Activated CD4-positive, alpha-beta memory T cell treated with anti-CD3 and anti-CD28 coated beads for 36 hours (primary cell): ENCODE data around the gene ADRM1. TPM values are rescaled to one million over a fixed set of nuclear protein-coding genes. Genes with fewer than 3 reads are reported as not detected.

ENCODE experiments used
- CTCF ChIA-PET: fragments of 350-600 bp; sonication (Branson Sonifier 250); formaldehyde crosslinking; loops from one replicate; lab custom pipeline; 2021; ENCODE audit warnings: antibody characterized with exemption, inconsistent platforms; lab: Charles Lee
- POLR2A ChIA-PET: fragments of 350-600 bp; sonication (Branson Sonifier 250); formaldehyde crosslinking; loops from one replicate; lab custom pipeline; 2021; ENCODE audit warnings: antibody characterized with exemption; lab: Charles Lee
- DNase-seq: peaks from one replicate; pipeline ENCODE4 v3.0.0-alpha.2; 2020
- H3K27ac Mint-ChIP-seq: one replicate; pipeline ENCODE4 v1.8.0; 2021; ENCODE audit warnings: mixed read lengths
- H3K27me3 Mint-ChIP-seq: one replicate; pipeline ENCODE4 v1.8.0; 2021; ENCODE audit warnings: mixed read lengths
- H3K36me3 Mint-ChIP-seq: one replicate; pipeline ENCODE4 v1.8.0; 2021; ENCODE audit warnings: mixed read lengths
- H3K4me1 Mint-ChIP-seq: one replicate; pipeline ENCODE4 v1.8.0; 2021; ENCODE audit warnings: low read depth, mixed read lengths
- H3K4me3 Mint-ChIP-seq: one replicate; pipeline ENCODE4 v1.8.0; 2021; ENCODE audit warnings: mild to moderate bottlenecking, mixed read lengths
- H3K9me3 Mint-ChIP-seq: one replicate; pipeline ENCODE4 v1.8.0; 2021; ENCODE audit warnings: mixed read lengths
- intact Hi-C: fragments of 100-400 bp; cut with micrococcal nuclease; formaldehyde crosslinking; loops from one replicate; pipeline ENCODE4 v1.15.1; 2023
- total RNA-seq, 2 experiments: library from RNA; stranded (reverse); gene quantifications; one replicate each; pipeline ENCODE4 v1.2.3, GENCODE V29; 2021

The ADRM1 gene
- total RNA-seq, 2 experiments from 2014 or later: 98.6 to 101 TPM

DNA sequence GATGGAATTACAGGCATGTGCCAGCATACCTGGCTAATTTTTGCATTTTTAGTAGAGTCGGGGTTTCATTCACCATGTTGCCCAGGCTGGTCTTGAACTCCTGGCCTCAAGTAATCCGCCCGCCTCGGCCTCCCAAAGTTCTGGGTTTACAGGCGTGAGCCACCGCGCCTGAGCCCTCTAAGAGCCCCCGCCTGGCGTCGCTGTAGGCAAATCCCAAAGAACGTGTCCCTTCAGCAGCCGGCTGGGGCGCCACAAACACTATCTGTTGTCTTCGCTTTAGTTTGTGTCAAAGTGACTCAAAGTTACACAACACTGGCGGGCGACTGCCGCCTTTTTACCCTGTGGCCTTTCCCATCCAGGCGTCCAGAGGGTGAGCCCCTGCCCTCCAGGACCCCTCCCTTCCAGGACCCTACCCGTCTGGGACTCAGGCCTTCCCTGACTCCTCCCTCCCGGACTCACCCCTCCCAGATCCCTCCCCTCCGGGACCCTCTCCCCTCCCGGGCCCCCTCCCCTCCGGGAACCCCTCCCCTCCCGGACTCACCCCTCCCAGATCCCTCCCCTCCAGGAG, 940 bp upstream of the ADRM1 start:
- CTCF ChIA-PET: interaction anchor here (0.6 to 3.2 kb wide), 8 partner anchors 11 to 315 kb away, joined by 3 to 22 read pairs (median 4); partner anchors contain the start of genes OSBPL2 and RPS21
- Mint-ChIP-seq H3K9me3 (no peaks in the 10 kb centered on the region), H3K27ac (peak overlapping the region; percentile 97), H3K4me3 (peak overlapping the region; percentile 87), H3K36me3 (peaks cover 21% of the 10 kb centered on the region), H3K27me3 (no peaks in the 10 kb centered on the region), H3K4me1 (peaks cover 29% of the 10 kb centered on the region)
- DNase-seq: peak; percentile 95
- intact Hi-C loops: loop anchor here (1.0 to 5.0 kb wide), 10 partner anchors 64 to 495 kb away; partner anchors contain the start of genes CABLES2, LSM14B, MRGBP and OSBPL2
- POLR2A ChIA-PET: interaction anchor here (2.3 kb wide), 1 partner anchor 85 kb away, joined by 12 read pairs; the partner anchor contains the start of gene RPS21

DNA sequence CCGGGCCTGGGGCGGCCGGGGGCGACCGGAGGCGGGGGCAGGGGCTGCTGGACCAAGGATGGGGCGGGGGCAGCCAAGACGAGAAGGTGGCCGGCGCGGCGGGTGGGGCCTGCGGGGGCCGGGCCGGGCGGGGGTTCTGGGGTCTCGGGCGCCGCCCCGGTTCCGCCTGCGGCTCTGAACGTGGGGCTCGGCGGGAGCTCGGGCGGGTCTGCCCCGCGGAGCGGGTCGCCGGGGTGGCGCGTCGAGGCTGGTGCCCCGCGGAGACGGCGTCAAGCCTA, 204 bp downstream of the ADRM1 start:
- peaks cover 21% of the 10 kb centered on the region for H3K36me3 Mint-ChIP-seq
- H3K9me3 Mint-ChIP-seq: no peaks in the 10 kb centered on the region
- no peak for DNase-seq
- peaks cover 29% of the 10 kb centered on the region for H3K4me1 Mint-ChIP-seq
- intact Hi-C loops: loop anchor here (2.0 to 5.0 kb wide), 4 partner anchors 200 to 494 kb away; partner anchors contain the start of genes MRGBP and TAF4
- ChIA-PET POLR2A (interaction anchor here (2.3 kb wide), 1 partner anchor 84 kb away, joined by 12 read pairs; the partner anchor contains the start of gene RPS21), CTCF (interaction anchor here (1.1 to 3.2 kb wide), 2 partner anchors 65 to 314 kb away, joined by 4 to 10 read pairs; partner anchors contain the start of gene OSBPL2)
- H3K27ac Mint-ChIP-seq: peak overlapping the region; percentile 97
- H3K4me3 Mint-ChIP-seq: peak overlapping the region; percentile 91
- H3K27me3 Mint-ChIP-seq: no peaks in the 10 kb centered on the region

GRCh38 chr20:62303340-62304226, 786 bp downstream of the ADRM1 start:
- CTCF ChIA-PET: no interaction called here
- Mint-ChIP-seq H3K27me3 (no peaks in the 10 kb centered on the region), H3K36me3 (peaks cover 21% of the 10 kb centered on the region), H3K4me3 (peak overlapping the region; percentile 91), H3K9me3 (no peaks in the 10 kb centered on the region), H3K4me1 (peaks cover 29% of the 10 kb centered on the region), H3K27ac (peak overlapping the region; percentile 70)
- DNase-seq: peak; percentile 37
- POLR2A ChIA-PET: interaction anchor here (2.3 kb wide), 1 partner anchor 83 kb away, joined by 12 read pairs; the partner anchor contains the start of gene RPS21
- intact Hi-C loops: loop anchor here (2.0 to 5.0 kb wide), 4 partner anchors 199 to 493 kb away; partner anchors contain the start of genes MRGBP and TAF4

DNA sequence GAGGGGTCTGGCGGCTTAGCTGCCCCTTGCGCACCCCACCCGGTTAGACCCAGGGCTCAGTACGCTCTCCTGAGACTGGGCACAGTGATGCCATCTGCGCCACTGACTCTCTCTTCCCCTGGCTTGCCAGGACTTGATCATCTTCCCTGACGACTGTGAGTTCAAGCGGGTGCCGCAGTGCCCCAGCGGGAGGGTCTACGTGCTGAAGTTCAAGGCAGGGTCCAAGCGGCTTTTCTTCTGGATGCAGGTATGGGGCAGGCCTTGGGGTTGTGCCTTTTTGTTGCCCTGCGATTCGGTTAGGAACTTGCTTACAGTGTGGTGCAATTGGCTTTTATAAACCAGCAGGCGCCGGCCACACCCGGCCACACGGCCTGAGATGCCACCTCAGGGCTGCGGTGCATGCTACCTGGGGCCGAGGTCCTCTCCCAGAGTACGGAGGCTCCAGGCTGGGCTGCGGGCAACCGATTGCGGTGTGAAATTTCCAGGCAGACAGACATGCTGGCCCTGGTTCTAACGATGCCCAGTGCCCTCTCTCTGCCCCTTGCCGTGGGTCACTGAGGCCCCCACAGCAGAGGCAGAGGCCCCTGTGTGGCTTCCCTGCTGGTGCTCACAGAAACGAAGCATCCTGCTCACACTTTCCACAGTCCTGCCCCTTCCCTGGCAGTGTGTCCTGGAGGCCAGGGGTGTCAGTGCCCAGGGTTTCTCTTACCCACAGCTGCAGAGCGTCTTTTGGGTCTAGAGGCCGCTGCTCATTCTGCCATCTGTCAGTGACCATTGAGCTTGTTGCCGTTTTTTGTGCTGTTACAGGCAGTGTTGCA, 1.7 kb downstream of the ADRM1 start:
- H3K9me3 Mint-ChIP-seq: no peaks in the 10 kb centered on the region
- peak overlapping the region; percentile 91 for H3K4me3 Mint-ChIP-seq
- intact Hi-C loops: loop anchor here (5.0 kb wide), 2 partner anchors 237 to 313 kb away; partner anchors contain the start of gene TAF4
- POLR2A ChIA-PET: no interaction called here
- DNase-seq: no peak
- CTCF ChIA-PET: no interaction called here
- peaks cover 29% of the 10 kb centered on the region for H3K4me1 Mint-ChIP-seq
- H3K27me3 Mint-ChIP-seq: no peaks in the 10 kb centered on the region
- peak overlapping the region; percentile 70 for H3K27ac Mint-ChIP-seq
- peaks cover 23% of the 10 kb centered on the region for H3K36me3 Mint-ChIP-seq

DNA sequence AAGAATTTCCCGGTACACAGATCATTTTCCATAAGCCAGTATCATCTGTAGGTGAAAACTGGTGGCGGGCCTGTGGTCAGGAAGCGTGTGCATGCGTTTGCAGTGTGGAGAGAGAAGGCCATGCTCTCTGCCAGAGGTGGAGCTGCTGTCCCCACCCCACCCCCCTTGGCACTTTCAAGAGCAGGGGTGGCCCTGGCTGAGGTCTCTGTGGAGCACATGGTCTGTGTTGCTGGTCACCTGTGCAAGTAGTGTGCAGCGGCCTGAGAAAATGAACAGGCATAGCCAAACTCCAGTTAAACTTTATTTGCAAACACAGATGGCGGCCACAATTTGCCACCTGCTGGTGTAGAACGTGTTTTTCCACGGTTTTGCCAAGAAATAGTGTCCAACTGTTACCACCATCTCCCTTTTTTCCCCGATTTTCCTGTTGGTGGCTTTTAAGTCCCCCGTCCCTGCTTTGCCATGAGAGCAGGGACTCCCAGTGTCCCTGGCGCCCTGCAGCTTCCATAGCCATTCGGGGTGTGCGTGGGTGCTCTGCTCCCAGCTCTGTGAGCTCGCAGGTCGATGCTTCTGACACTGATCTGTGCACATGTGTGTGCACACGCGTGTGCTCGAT, 2.5 kb downstream of the ADRM1 start:
- intact Hi-C loops: no loop called here
- Mint-ChIP-seq H3K9me3 (no peaks in the 10 kb centered on the region), H3K4me1 (peaks cover 27% of the 10 kb centered on the region), H3K27me3 (no peaks in the 10 kb centered on the region), H3K27ac (no peak overlapping the region), H3K4me3 (peak overlapping the region; percentile 91), H3K36me3 (peaks cover 23% of the 10 kb centered on the region)
- DNase-seq: no peak
- ChIA-PET POLR2A (no interaction called here), CTCF (interaction anchor here (0.7 kb wide), 1 partner anchor 332 kb away, joined by 3 read pairs; no protein-coding TSS in a partner anchor)

- ChIA-PET CTCF (interaction anchor here (0.7 to 1.4 kb wide), 2 partner anchors 77 to 333 kb away, joined by 3 to 7 read pairs; no protein-coding TSS in a partner anchor), POLR2A (no interaction called here)
- intact Hi-C loops: no loop called here
- Mint-ChIP-seq H3K4me1 (peaks cover 27% of the 10 kb centered on the region), H3K9me3 (no peaks in the 10 kb centered on the region), H3K4me3 (no peak overlapping the region), H3K27me3 (no peaks in the 10 kb centered on the region), H3K36me3 (peaks cover 23% of the 10 kb centered on the region), H3K27ac (no peak overlapping the region)
- no peak for DNase-seq
These were observed 3.1 kb downstream of the ADRM1 start for GRCh38 chr20:62305765-62306413.

DNA sequence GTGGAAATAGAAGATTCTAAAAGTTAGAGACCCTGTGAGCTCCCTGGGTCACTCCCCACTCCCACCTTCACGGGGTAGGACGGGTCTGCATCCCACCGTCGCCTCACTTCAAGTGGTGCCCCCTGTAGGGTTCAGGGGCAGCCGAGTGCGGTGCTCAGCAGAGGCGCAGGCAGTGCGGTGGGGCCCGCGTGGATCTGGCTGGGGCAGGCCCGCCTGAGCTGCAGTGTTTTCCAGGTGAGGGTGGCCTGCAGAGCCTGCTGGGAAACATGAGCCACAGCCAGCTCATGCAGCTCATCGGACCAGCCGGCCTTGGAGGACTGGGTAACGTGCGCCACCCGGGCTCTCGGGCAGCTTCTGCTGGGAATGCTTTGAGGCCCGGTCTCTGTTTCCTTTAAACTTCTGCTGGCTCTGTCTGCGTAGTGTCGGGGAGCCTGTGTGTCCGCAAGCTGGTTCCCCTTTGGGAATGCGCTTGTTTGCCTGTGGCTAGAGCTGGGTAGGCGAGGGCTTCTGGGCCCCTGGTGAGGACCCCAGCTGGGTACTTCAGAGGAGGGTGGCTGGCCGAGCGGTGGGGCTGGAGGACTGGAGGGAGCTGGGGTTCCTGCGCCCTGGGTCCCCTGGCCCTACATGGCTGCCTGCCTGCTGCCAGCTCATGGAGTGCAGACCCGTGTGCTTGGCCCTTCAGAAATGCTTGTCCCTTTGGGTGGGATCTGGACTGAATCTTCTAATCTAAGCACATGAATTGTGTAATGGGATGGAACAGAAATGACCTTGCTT, 3.8 kb downstream of the ADRM1 start:
- ChIA-PET CTCF (interaction anchor here (1.4 kb wide), 1 partner anchor 76 kb away, joined by 7 read pairs; no protein-coding TSS in a partner anchor), POLR2A (no interaction called here)
- intact Hi-C loops: no loop called here
- DNase-seq: no peak
- Mint-ChIP-seq H3K36me3 (peaks cover 23% of the 10 kb centered on the region), H3K27me3 (no peaks in the 10 kb centered on the region), H3K27ac (no peak overlapping the region), H3K9me3 (no peaks in the 10 kb centered on the region), H3K4me1 (peaks cover 22% of the 10 kb centered on the region), H3K4me3 (no peak overlapping the region)

DNA sequence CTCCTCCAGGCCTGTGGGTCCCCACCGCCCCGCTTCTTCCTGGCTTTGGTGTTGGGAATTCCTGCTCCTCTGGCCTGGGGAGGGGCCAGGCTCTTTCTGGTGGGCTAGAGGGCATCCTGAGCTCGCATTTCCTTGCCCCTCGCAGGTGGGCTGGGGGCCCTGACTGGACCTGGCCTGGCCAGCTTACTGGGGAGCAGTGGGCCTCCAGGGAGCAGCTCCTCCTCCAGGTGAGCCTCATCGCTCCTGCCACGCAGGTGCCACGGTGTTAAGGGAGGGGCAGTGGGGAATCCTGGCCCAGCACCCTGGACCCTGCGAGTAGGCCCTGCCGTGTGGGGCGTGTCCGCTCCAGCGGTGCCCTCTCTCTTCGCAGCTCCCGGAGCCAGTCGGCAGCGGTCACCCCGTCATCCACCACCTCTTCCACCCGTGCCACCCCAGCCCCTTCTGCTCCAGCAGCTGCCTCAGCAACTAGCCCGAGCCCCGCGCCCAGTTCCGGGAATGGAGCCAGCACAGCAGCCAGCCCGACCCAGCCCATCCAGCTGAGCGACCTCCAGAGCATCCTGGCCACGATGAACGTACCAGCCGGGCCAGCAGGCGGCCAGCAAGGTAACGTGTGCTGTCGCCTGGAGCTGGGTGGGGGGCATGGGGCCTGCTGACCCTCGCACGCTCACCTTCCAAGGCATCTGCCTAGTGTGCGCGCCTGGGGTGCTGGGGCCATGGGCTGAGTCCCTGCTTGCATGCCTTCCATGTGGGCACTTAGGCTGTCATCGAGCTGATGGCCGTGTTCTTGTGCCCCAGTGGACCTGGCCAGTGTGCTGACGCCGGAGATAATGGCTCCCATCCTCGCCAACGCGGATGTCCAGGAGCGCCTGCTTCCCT, 4.7 kb downstream of the ADRM1 start:
- Mint-ChIP-seq H3K4me1 (peaks cover 20% of the 10 kb centered on the region), H3K36me3 (peaks cover 23% of the 10 kb centered on the region), H3K27me3 (no peaks in the 10 kb centered on the region), H3K27ac (no peak overlapping the region), H3K9me3 (no peaks in the 10 kb centered on the region), H3K4me3 (no peak overlapping the region)
- CTCF ChIA-PET: interaction anchor here (1.4 kb wide), 1 partner anchor 75 kb away, joined by 7 read pairs; no protein-coding TSS in a partner anchor
- DNase-seq: no peak
- intact Hi-C loops: no loop called here
- POLR2A ChIA-PET: no interaction called here

DNA sequence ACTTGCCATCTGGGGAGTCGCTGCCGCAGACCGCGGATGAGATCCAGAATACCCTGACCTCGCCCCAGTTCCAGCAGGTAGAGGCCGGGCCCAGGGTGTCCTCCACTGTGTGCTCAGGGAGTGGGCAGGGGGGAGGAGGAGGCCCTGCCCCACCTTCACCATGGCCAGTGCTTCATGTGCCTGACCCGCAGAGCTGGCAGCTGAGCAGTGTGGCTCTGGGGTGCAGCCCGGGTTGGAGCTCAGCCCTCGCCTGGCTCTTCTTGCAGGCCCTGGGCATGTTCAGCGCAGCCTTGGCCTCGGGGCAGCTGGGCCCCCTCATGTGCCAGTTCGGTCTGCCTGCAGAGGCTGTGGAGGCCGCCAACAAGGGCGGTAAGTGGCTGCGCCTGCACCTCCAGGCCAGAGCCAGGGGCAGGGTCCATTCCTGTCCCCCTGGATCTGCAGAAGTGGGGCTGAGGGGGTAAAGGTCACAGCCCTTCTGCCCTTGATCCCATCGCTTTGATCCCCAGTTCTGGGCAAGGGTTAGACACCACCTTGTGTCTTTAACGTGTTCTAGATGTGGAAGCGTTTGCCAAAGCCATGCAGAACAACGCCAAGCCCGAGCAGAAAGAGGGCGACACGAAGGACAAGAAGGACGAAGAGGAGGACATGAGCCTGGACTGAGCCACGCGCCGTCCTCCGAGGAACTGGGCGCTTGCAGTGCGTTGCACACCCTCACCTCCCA, 5.5 kb downstream of the ADRM1 start:
- intact Hi-C loops: no loop called here
- Mint-ChIP-seq H3K27ac (no peak overlapping the region), H3K27me3 (no peaks in the 10 kb centered on the region), H3K36me3 (peaks cover 23% of the 10 kb centered on the region), H3K4me1 (peaks cover 20% of the 10 kb centered on the region), H3K4me3 (no peak overlapping the region), H3K9me3 (no peaks in the 10 kb centered on the region)
- DNase-seq: no peak
- ChIA-PET POLR2A (no interaction called here), CTCF (no interaction called here)
